NOMO-1 treated with dmso at 0.1 percent for 144 hours (cell line): Measurements from ENCODE around the gene COL9A3.

Experiments used
- DNase-seq: peaks from one replicate; lab custom pipeline; 2025; ENCODE audit not compliant: unreplicated experiment; lab: John Stamatoyannopoulos, UW

COL9A3 gene

DNA sequence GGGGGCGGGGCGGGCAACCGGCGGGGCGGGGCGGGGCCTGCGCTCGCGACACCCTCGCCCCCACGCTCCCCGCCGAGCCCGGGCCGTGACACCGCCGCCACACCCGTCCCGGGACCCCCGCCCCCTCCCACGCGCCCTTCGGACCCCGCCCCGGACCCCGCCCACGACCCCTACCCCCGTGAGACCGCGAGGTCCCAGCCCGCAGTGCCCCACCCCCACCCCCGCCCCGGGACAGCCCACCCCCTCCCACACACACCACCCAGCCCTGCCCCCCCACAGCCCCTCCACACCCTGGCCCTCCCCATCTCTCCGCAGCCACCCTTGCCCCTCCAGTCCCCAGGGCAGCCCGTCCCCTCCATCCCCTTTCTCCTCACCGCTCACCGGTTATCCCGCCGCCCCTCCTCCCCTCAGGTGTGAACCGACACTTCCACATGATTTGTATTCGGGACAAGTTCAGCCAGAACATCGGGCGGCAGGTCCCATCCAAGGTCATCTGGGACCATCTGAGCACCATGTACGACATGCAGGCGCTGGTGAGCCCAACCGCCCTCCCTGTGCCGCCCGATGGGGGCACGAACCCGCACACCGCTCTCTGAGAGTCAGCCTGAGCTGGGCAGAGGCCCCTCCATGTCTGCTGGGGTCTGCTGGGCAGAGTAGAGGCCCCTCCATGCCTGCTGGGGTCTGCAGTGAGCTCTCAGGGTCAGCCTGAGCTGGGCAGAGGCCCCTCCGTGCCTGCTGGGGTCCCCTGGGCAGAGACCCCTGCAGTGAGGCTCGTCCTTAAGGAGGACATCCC lies 20.0 kb upstream of the COL9A3 start:
- DNase-seq, result no peak

DNA sequence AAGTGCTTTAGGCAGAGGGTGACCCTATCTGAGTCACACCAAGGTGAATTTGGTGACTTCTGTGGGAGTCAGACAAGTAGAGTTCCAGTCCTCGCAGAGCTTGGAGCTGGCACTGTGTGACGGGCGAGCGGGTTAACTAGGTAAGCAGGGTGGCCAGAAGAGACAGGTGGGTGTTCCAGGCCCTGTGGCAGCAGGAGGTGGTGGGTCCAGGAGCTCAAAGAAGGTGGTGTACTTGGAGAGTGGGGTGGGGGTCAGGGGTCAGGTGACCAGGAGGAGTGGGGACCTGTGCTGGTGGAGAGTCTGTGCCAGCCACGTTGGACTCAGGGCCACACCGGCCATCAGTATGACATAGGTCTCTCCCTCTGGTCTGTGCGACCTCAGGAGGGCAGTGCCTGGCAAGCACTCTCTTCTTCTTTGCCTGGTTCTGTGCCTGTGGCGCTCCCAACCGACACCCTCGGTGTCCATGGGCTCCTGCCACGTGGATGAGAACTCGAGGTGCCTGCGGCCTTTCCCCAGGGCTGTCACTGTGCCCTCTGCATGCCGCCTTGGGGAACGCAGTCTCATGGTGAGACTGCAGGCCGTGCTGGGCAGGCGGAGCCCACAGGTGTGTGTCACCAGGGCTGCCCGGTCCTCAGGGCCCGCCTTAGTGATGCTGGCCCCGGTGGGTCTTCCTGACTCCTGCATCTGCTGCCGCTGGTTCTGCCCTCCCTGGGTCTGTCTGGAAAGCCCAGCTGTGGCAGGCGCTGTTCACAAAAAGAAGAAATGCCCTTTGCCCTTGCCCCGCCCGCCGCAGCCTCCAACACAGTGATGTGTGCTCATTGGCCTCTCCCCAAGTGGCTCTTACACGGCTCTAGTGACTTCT lies 18.9 kb upstream of the COL9A3 start:
- DNase-seq, result no peak

DNA sequence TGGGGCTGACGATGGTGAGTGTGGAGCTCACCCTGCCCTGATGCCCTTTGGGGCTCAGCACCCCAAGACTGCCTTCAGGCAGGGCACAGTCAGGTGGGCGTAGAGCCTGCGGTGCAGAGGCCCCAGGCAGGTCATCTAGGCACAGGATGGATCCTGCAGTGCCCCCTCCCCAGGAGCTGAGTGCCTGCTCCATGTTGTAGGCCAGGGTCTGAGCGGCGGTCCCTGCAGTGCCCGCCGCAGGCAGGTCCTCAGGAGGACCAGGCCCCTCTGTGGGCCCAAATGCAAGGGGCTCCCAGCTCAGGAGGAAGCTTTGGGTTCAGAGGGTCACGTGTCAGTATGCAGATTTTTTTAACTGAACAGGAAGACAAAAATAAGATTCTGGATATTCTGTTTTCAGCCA lies 17.8 kb upstream of the COL9A3 start:
- no peak for DNase-seq

DNA sequence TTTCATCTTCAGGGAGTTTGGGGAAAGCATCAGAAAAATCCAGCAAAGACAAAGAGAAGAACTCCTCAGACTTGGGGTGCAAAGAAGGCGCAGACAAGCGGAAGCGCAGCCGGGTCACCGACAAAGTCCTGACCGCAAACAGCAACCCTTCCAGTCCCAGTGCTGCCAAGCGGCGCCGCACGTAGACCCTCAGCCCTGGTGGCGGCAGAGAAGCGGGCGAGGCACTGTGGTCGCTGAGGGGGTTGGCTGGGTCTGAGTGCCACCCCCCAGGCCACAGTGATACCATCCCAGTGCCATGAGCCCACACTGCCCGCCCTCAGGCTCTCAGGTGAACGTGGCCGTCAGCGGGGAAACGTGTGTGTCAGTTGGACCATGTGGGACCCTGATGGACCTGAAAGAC lies 17.4 kb upstream of the COL9A3 start:
- DNase-seq, result no peak

DNA sequence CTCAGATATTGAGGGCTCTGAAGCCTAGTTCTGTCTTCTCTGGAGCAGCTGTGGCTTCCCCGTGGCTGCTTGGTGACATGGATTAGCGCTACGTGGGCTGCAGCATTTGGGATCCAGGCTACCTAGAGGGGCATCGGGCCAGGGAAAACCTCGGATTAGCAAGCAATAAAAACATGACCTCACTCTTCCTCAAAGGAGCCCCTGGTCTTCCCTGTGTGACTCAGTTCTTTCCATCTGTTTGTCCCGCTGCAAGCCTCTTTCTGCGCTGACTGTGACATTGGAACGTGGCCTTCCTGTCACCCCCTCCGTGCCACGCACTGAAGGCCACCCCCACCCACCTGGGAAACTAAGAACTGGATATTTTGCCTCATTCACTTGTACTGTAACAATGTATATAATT lies 17.0 kb upstream of the COL9A3 start:
- DNase-seq, result no peak

DNA sequence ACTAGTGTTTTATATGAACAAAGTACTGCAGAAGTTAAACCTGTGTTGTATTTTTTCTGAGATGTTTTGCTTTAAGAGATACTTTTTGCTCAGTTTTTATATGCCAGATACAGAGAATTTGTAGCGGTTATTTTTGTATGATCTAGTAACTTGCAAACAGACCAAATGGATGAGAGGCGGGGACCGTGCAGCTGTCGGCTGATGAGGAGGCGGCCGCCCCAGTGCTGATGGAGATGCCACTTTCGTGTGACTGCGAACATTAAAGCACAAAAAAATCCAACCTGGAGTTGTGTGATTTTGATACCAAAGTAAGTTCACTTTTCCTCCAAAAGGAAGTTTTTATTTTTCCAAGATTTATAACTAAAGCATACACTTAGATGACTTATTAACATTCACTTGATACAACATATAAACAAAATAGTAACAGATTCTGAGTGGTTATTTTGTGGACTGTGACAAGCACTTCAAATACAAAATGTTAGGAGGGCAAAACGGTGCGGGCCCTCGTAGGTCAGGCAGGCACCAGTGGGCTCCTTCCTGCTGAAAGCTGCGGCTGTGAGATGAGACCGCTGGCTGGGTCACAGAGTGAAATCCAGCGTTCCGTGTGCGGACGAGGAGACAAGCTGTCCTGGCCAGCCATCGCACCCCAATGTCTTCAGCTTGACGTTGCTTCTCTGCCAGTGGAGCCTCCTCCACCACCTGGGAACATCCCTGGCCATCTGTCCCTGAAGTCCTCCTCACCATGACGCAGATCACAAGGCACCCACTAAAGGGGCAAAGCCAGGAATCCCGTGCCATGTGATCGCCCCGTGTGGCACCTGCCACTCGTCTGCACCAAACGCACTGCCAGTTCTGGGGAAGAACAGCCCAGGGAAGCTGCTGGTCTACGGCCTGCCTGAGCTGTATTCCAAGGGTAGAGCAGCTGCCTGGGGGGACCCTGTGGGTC lies 16.3 kb upstream of the COL9A3 start:
- no peak for DNase-seq

DNA sequence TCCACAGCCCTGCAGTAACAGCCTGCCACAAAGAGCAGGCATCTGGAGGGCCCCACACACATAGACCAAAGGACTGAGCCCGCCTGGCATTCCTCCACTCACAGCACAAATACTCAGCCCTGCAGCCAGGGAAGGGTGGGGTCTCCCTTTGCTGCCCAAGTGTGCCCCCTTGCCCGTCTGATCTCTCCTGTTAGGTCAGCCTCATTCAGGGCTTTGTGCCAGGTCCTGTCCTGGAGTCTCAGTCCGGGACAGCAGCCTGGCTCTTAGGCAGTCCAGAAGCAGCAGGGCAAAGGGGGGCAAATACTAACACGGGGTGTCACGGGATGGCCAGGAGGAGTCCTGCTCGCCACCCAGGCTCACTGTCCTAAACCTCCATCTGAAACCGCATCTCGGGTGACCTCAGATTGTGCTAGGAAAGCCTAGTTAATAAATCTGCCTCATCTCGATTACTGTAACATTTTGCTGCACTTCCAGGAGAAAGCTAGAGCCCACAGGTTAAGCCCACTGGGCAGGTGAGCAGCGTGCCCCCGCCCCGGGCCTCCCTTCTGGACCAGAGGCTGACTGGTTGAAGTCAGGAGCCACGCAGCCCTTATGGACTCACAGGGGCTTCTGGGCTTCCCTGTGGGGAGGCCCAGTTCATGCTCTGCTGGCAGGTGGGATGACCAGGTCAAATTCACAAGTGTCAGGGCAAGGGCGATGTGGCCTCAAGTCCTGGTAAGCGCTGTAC lies 15.4 kb upstream of the COL9A3 start:
- DNase-seq, result no peak

DNA sequence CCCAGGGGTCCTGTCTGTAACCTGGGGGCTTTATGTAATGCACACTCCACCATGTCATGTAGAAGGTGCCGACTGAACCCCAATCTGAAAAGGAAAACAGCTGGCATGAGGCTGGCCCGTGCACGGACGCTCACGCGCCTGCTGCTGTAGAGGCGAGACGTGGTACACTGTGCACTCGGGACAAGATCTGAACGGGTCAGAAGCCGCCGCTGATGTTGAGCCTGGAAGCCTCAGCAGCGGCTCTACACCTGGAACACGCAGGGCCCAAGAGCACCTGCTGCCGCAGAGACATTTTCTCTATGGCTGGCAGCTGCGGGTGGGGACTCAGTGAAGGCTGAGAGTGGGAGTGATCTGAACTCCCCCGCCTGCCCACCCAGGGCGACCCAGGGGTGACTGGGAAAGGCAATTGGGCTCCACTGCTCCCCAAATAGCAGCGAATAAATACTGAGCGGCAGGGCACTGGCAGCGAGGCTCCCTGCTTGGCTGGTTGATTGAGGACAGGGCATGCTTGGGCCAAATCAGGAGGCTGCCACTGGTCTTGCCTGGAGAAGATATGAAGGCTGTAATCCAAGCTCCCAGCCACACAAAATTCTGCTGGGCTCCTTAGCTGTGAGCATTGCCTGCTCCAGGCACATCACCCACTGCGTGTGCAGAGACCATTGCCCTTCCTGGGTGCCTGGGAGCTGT lies 14.7 kb upstream of the COL9A3 start:
- DNase-seq, result no peak

DNA sequence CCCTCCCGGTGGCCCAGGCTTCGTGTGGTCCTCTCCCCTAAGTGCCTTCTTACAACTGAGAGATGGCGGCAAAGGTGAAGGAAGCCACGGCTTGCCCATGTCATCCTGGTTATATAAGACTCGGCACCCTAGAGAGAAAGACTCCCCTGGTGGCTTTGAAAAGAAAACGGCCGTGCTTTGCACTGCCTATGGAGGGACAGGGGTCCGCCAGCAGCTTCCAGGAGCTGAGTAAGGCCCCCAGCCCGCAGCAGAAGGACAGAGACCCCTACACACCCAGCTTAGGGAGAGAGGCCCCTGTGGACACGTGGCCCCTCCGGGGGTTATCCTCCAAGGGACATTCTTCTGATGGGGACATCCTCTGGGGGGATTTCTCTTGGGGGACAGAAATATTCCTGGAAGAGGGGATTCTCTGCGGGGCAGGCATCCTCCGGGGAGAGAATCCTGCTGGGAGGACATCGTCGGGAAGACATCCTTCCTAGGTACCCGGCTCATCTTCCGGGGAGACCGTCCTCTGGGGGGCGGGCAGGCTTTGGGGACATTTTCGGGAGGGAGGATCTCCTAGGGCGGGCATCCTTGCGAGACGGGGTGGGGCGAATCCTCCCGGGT lies 12.7 kb upstream of the COL9A3 start:
- no peak for DNase-seq

DNA sequence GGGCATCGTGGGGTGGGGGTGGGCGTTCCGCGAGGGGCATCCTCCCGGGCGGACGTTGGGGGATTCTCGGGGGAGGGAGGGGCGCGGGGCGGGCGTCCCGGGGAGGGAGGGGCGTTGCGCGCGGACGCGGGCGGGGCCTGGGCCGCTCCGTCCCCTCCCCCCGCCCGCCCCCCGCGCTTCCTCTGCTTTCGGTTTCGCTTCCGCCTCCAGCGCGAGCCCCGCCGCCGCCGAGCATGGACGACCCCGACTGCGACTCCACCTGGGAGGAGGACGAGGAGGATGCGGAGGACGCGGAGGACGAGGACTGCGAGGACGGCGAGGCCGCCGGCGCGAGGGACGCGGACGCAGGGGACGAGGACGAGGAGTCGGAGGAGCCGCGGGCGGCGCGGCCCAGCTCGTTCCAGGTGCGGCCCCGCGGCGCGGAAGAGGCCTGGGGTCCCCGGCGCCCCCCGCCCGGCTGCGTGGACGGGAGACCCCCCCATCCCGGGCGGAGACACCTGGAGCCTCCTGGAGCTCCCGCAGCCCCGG lies 12.2 kb upstream of the COL9A3 start, which contains the start of gene OGFR:
Gene OGFR, plus strand, starts transcription at position 209 of the 528 bp plus-strand sequence. Its CDS starts 25 bp downstream, at position 234.
- DNase-seq, result peak; percentile 33

DNA sequence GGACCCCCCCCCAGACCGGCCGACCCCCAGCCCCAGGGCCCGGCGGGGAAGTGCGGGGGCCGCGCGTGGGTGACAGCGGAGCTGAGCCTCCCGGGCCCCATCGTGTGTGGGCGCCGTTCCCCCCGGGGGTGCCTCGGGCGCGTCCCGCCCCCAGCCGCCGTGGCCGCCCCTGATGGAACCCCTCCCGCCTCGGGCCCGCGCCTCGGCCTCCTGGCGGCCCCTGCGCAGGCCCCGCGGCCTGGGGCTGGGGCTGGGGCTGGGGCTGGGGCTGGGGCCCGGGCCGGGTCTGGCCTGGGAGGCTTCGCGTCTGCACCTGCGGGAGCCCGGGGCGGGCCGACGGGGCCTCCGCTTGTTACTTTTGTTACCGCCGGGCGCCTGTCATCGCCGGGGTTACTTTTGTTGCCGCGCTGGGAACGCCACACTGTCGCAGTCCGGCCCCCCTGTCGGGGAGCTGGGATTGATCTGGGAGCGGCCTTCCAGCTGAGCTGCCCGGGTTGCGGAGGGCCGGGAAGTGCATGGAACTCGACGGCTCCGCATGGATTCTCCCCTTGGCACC lies 11.6 kb upstream of the COL9A3 start:
- no peak for DNase-seq

DNA sequence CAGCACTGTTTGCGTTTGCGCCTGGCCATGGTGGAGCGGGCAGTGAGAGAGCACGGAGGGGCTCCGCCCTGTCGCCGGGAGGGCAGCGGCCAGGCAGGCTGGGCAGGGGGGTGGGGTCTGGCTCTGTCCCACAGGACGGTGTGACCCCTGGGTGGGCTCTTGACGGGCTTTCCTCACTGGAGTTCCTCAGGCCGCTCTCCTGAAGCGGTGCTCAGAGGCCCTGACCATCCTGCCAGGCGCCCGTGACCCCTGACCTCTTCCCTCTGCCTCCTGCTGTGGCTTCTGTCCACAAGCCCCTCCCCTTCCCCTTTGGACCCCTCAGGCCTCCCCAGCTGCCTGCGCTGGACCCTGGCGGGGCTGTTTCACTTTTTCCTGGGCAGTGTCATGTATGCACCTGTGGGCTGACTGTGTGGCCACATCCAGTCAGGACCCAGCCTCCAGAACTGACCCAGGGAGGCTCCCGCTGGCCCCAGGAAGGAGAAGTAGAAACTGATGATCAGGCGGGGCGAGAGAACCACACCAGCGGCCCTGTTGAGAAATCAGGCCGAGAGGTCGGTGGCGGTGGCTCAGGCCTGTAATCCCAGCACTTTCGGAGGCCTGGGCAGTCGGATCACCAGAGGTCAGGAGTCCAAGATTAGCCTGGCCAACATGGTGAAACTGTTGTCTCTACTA lies 11.0 kb upstream of the COL9A3 start:
- DNase-seq, result peak; percentile 13

DNA sequence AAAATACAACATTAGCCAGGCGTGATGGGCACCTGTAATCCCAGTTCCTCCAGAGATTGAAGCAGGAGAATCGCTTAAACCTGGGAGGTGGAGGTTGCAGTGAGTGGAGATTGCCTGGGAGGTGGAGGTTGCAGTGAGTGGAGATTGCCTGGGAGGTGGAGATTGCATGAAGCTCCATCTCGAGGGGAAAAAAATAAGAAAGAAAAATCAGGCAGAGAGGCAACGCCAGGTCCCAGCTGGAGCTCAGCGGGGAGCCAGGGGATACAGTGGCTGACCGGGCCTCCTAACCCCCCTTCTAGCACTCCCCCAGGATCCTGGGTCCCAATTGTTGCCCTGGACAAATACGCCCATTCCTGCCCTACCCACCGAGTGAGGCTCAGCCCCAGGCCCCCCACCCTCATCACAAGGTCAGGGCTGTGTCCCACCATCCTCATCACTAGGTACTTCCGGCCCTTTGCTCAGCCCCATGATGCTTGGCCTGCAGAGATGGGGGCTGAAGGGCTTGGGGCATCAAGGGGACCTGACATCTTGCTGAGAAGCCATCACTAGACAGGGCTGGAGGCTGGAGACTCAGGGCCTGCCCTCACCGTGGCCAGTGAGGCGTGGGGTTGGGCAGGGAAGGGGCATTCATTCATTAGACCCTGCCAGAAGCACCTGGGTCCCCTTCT lies 10.3 kb upstream of the COL9A3 start:
- no peak for DNase-seq

DNA sequence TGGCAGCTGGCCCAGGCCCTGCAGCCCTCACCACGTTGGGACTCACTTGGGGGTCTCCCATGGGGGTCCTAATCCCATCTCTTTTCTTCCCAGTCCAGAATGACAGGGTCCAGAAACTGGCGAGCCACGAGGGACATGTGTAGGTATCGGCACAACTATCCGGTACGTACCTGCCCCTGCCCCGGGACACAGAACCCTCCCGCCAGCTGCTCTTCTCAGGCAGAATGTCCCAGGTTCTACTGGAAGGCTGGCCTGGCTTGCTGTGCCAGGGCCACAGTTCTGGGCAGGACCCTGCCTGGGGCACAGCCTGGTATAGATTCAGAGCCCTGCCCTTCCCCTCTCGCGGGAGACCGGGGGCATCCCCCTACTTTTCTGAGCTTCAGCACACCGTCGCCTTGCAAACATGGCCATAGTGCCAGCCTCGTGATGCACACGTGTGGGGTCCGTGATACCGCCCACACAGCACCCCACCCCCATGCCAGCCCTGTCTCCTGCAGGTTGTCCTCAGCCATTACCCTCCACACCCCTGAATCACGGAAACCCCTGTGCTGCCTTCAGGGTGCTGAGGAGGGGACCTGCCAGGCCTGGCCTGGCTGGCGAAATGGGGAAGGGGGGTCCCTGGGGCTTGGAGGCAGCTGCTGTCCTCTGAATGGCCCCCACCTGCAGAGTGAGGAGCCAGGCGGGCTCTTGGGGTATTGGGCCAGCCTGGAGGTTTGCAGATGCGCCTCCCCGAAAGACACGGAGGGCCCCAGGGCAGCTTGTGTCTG lies 9.2 kb upstream of the COL9A3 start:
- DNase-seq, result no peak

DNA sequence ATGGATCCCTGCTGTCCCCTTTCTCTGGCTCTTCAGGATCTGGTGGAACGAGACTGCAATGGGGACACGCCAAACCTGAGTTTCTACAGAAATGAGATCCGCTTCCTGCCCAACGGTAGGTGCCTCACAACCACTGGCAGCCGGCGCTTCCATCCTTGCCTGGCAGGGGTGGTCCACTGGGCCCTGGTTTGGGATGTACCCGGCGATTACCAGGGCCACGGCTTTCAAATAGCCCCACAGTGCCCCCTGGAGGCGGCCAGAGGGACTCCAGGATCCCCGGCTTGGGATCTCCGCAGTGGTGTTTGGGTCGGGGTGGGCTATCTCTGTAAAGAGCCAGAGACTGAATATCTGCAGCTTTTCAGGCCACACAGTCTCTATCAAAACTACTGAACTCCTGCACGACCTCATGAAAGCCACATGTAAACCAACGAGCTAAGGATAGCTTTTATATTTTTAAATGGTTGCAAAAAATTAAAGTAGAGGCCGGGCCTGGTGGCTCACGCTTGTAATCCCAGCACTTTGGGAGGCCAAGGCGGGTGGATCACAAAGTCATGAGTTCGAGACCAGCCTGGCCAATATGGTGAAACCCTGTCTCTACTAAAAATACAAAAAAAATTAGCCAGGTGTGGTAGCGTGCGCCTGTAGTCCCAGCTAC lies 8.5 kb upstream of the COL9A3 start:
- no peak for DNase-seq
